ENCODE data around the gene TMIGD1.

Gene TMIGD1

DNA sequence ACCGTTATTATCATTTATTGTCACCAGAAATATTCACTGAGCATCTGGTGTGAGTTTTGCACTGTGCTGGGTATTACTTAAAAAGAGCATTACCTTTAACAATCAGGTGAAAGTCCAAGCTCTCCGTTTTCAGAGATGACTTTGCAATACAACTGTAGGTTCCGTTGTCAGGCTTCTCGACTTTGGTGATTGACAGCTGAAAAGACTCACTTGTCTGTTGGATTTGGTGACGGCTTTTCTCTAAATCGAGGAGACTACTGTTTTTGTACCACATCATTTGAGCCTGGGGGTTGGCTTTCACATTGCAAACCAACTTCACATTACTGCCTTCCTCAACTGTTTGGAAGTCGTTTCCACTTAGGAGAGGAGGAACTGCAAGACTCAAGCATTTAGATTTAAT is 9.1 kb downstream of the TMIGD1 start:
- Histone ChIP-seq H3K27ac (ENCODE audit: poor library complexity, severe bottlenecking) (no peak overlapping the region), H3K9me3 (ENCODE audit: severe bottlenecking) (no peaks in the 10 kb centered on the region), H3K4me1 (ENCODE audit: insufficient read depth, poor library complexity, severe bottlenecking) (no peaks in the 10 kb centered on the region), H3K4me3 (ENCODE audit: severe bottlenecking) (no peak overlapping the region), H3K27me3 (ENCODE audit: insufficient read depth, poor library complexity, severe bottlenecking) (no peaks in the 10 kb centered on the region), H3K36me3 (ENCODE audit: low read depth) (no peaks in the 10 kb centered on the region)
- DNase-seq (ENCODE audit: low spot score) (no peak), ATAC-seq (ENCODE audit: low read depth) (no peak)
- TF ChIP-seq CTCF (IDR thresholded peaks at IDR 0.05; ENCODE audit: poor library complexity, severe bottlenecking), result no peak

GRCh38 chr17:30323895-30324319 is 9.9 kb downstream of the TMIGD1 start:
- H3K9me3 ChIP-seq (ENCODE audit: severe bottlenecking), result no peaks in the 10 kb centered on the region
- peak; percentile 42; the same call in 1 of the 3 replicates for ATAC-seq (ENCODE audit: low read depth)
- TF ChIP-seq CTCF (IDR thresholded peaks at IDR 0.05; ENCODE audit: poor library complexity, severe bottlenecking), result no peak
- no peak overlapping the region for H3K27ac ChIP-seq (ENCODE audit: poor library complexity, severe bottlenecking)
- no peaks in the 10 kb centered on the region for H3K27me3 ChIP-seq (ENCODE audit: insufficient read depth, poor library complexity, severe bottlenecking)
- no peaks in the 10 kb centered on the region for H3K4me1 ChIP-seq (ENCODE audit: insufficient read depth, poor library complexity, severe bottlenecking)
- DNase-seq (ENCODE audit: low spot score), result no peak
- no peaks in the 10 kb centered on the region for H3K36me3 ChIP-seq (ENCODE audit: low read depth)
- H3K4me3 ChIP-seq (ENCODE audit: severe bottlenecking), result no peak overlapping the region

GRCh38 chr17:30323262-30323894 is 10.5 kb downstream of the TMIGD1 start:
- ATAC-seq (ENCODE audit: low read depth) (no peak), DNase-seq (ENCODE audit: low spot score) (no peak)
- H3K4me3 ChIP-seq (ENCODE audit: severe bottlenecking), result no peak overlapping the region
- no peak overlapping the region for H3K27ac ChIP-seq (ENCODE audit: poor library complexity, severe bottlenecking)
- no peaks in the 10 kb centered on the region for H3K9me3 ChIP-seq (ENCODE audit: severe bottlenecking)
- TF ChIP-seq CTCF (IDR thresholded peaks at IDR 0.05; ENCODE audit: poor library complexity, severe bottlenecking), result no peak
- no peaks in the 10 kb centered on the region for H3K36me3 ChIP-seq (ENCODE audit: low read depth)
- H3K4me1 ChIP-seq (ENCODE audit: insufficient read depth, poor library complexity, severe bottlenecking), result no peaks in the 10 kb centered on the region
- H3K27me3 ChIP-seq (ENCODE audit: insufficient read depth, poor library complexity, severe bottlenecking), result no peaks in the 10 kb centered on the region

DNA sequence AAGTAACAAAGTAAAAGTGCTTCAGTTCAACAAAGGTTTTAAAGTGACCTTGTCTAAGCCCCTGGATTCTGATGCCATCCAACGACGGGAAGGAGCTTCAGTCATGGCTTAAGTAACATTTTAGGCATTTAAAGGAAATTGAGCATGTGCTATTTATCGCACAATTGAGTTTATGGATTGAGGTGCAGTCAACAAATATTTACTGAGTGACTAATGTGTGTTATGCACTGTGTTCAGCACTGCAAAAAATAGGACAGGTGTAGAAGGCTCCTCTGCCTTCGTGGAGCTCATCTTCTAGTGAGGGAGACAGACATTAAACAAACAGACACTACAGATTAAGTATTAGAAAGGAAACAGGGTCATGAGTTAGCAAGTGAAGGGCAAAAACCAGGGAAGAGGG is 12.5 kb downstream of the TMIGD1 start:
- Histone ChIP-seq H3K27me3 (ENCODE audit: insufficient read depth, poor library complexity, severe bottlenecking) (no peaks in the 10 kb centered on the region), H3K36me3 (ENCODE audit: low read depth) (no peaks in the 10 kb centered on the region), H3K27ac (ENCODE audit: poor library complexity, severe bottlenecking) (no peak overlapping the region), H3K4me3 (ENCODE audit: severe bottlenecking) (no peak overlapping the region), H3K9me3 (ENCODE audit: severe bottlenecking) (no peaks in the 10 kb centered on the region), H3K4me1 (ENCODE audit: insufficient read depth, poor library complexity, severe bottlenecking) (no peaks in the 10 kb centered on the region)
- TF ChIP-seq CTCF (IDR thresholded peaks at IDR 0.05; ENCODE audit: poor library complexity, severe bottlenecking), result no peak
- ATAC-seq (ENCODE audit: low read depth) (peak; percentile 59; the same call in 1 of the 3 replicates), DNase-seq (ENCODE audit: low spot score) (no peak)

- no peak overlapping the region for H3K27ac ChIP-seq (ENCODE audit: poor library complexity, severe bottlenecking)
- no peak overlapping the region for H3K4me3 ChIP-seq (ENCODE audit: severe bottlenecking)
- H3K27me3 ChIP-seq (ENCODE audit: insufficient read depth, poor library complexity, severe bottlenecking), result no peaks in the 10 kb centered on the region
- H3K36me3 ChIP-seq (ENCODE audit: low read depth), result no peaks in the 10 kb centered on the region
- H3K4me1 ChIP-seq (ENCODE audit: insufficient read depth, poor library complexity, severe bottlenecking), result no peaks in the 10 kb centered on the region
- ATAC-seq (ENCODE audit: low read depth), result no peak
- H3K9me3 ChIP-seq (ENCODE audit: severe bottlenecking), result no peaks in the 10 kb centered on the region
- no peak for TF ChIP-seq CTCF (IDR thresholded peaks at IDR 0.05; ENCODE audit: poor library complexity, severe bottlenecking)
- no peak for DNase-seq (ENCODE audit: low spot score)
Observed at GRCh38 chr17:30318155-30318554, 15.7 kb downstream of the TMIGD1 start.

All from RWPE2 (cell line).